Nephron progenitor cell (in vitro differentiated cells): ENCODE data around the gene EFNB2.

Experiments used
- DNase-seq: peaks from one replicate; pipeline ENCODE4 v3.0.0; 2021
- H3K27ac Mint-ChIP-seq: 2 replicates; pipeline ENCODE4 v1.8.0; 2021; ENCODE audit warnings: mild to moderate bottlenecking, moderate library complexity, mixed read lengths
- H3K27me3 Mint-ChIP-seq: 2 replicates; pipeline ENCODE4 v1.8.0; 2021; ENCODE audit warnings: mild to moderate bottlenecking, low read depth, mixed read lengths; ENCODE audit not compliant: poor library complexity
- H3K36me3 Mint-ChIP-seq: 2 replicates; pipeline ENCODE4 v1.8.0; 2021; ENCODE audit warnings: low read depth, mixed read lengths
- H3K4me1 Mint-ChIP-seq: 2 replicates; pipeline ENCODE4 v1.8.0; 2021; ENCODE audit warnings: mixed read lengths
- H3K4me3 Mint-ChIP-seq: 2 replicates; pipeline ENCODE4 v1.8.0; 2021; ENCODE audit warnings: mild to moderate bottlenecking, moderate library complexity, mixed read lengths
- H3K9me3 Mint-ChIP-seq: 2 replicates; pipeline ENCODE4 v1.8.0; 2021; ENCODE audit warnings: mild to moderate bottlenecking, moderate library complexity, mixed read lengths
- TF ChIP-seq, protein P1 (sequence below): fragments of 200-600 bp; sonication (generic); IDR thresholded peaks from 2 replicates; pipeline ENCODE4 v1.5.0; 2021; ENCODE audit warnings: antibody characterized with exemption

EFNB2 gene

DNA sequence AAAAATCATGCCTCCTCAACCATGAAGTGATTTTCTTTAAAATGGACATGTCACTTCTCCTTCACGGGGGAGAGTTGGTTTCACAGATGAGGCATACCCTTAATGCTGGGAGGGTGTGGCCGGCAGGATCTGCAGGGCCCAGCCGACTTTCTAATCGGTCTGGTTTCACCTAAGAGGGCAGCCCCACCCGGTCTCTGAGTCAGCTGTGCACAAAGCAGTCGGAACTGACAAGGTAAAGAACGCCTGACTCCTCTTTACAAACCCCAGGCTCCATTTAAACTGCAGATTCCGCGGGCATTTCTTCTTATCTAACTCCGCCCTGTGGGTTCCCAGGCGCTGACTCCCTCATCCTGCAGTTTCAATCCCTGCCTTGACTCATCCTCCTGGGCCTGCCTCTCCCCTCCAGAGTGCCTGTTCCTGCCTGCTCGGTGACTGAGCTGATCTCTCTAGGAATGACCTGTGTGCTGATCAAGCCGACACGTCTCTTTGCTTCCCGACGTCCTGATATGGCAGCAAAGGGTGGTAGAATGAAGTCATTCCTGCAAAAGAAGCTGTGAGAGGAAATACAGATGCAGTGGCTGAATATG lies 63.4 kb downstream of the EFNB2 start:
- DNase-seq, result no peak
- Mint-ChIP-seq H3K27ac (peak overlapping the region; percentile 12), H3K4me1 (peaks cover 80% of the 10 kb centered on the region), H3K36me3 (no peaks in the 10 kb centered on the region), H3K27me3 (peaks cover 11% of the 10 kb centered on the region), H3K9me3 (peaks cover 10% of the 10 kb centered on the region), H3K4me3 (peak overlapping the region; percentile 13)
- TF ChIP-seq, protein P1, sequence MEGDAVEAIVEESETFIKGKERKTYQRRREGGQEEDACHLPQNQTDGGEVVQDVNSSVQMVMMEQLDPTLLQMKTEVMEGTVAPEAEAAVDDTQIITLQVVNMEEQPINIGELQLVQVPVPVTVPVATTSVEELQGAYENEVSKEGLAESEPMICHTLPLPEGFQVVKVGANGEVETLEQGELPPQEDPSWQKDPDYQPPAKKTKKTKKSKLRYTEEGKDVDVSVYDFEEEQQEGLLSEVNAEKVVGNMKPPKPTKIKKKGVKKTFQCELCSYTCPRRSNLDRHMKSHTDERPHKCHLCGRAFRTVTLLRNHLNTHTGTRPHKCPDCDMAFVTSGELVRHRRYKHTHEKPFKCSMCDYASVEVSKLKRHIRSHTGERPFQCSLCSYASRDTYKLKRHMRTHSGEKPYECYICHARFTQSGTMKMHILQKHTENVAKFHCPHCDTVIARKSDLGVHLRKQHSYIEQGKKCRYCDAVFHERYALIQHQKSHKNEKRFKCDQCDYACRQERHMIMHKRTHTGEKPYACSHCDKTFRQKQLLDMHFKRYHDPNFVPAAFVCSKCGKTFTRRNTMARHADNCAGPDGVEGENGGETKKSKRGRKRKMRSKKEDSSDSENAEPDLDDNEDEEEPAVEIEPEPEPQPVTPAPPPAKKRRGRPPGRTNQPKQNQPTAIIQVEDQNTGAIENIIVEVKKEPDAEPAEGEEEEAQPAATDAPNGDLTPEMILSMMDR, result no peak

DNA sequence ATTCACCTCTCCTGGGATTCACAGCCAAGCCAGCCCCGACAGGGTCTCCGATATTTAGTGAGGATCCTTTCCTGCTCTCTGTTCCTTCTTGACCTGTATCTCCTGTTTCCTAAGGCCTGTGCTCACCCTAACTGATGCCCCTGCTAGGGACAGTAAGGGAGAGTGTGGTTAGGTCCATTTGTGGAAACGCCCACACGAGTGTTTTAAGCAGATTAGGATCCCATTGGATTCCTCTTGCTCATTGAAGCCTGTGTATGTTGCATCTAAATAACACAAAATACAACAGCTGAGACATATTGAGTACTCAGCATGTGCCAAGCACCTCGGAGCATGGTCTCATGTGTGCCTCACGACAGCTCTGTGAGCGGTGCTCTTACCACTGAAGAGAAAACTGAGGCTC lies 64.9 kb downstream of the EFNB2 start:
- Mint-ChIP-seq H3K4me3 (no peak overlapping the region), H3K9me3 (peaks cover 12% of the 10 kb centered on the region), H3K27me3 (peaks cover 13% of the 10 kb centered on the region), H3K36me3 (peaks cover 5% of the 10 kb centered on the region), H3K27ac (no peak overlapping the region), H3K4me1 (peaks cover 73% of the 10 kb centered on the region)
- TF ChIP-seq, protein P1, result no peak
- no peak for DNase-seq

DNA sequence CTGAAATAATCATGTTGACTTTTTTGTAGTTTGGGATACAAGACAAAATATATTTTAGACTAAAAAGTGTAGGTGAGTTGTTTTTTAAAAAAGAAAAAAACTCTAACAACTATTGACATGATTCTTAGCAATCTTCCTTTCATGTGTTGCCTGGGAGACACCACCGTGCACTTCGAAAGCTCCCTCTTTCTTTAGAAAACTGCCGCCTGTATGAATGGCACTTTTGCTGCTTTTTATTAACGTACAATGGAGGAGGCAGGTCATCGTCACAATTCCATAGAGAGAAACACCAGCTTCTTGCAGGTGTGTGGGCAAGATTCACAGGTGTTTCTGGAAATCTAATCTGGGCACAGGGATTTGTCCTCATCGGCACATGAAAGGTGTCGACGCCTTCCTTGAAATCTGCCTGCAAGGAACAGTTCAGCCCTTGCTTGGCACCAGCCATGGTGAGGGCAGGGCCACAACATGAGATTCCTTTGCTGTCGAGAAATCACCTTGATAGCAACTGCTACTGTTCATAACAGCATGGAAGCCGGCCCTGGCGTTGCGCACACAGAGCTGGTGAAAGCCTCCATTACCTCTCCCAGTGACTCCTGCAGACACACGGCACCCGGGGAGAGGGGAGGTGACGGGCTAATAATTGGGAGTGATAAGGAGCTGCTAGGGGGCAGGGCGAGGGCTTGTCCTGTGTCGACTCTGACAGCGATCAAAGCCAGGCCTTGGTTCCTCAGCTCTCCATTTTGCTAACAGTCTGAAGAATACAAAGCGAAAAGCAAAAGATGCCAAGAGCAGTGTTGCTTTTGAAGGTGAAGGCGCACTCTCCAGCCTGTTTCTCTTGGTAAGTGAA lies 66.5 kb downstream of the EFNB2 start:
- H3K4me1 Mint-ChIP-seq, result peaks cover 64% of the 10 kb centered on the region
- H3K4me3 Mint-ChIP-seq, result no peak overlapping the region
- no peak for DNase-seq
- H3K27me3 Mint-ChIP-seq, result peaks cover 13% of the 10 kb centered on the region
- peaks cover 5% of the 10 kb centered on the region for H3K36me3 Mint-ChIP-seq
- H3K27ac Mint-ChIP-seq, result no peak overlapping the region
- peaks cover 18% of the 10 kb centered on the region for H3K9me3 Mint-ChIP-seq
- TF ChIP-seq, protein P1, result no peak

DNA sequence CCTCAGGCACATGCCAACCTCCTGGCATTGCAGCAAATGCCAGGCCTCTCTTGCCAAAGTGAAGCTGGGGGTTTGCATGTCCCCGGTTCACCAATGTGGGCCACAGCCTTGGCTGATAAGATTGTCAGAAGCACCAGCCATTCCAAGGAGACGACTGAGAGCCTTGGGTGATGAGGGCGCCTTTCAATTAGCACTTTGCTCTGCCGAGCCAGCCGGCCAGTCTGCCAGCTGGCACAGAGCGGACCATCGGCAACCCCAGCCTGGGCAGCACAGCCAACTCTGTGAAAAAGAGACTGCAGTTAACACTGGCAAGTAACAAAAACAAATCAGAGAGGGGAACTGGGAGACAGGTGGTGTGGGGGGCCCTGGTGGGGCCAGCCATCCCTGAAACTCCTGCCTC lies 67.3 kb downstream of the EFNB2 start:
- H3K27me3 Mint-ChIP-seq, result peaks cover 8% of the 10 kb centered on the region
- TF ChIP-seq, protein P1, result no peak
- H3K36me3 Mint-ChIP-seq, result peaks cover 5% of the 10 kb centered on the region
- peaks cover 67% of the 10 kb centered on the region for H3K4me1 Mint-ChIP-seq
- peak overlapping the region; percentile 49 for H3K27ac Mint-ChIP-seq
- DNase-seq, result no peak
- H3K4me3 Mint-ChIP-seq, result no peak overlapping the region
- H3K9me3 Mint-ChIP-seq, result peaks cover 19% of the 10 kb centered on the region

DNA sequence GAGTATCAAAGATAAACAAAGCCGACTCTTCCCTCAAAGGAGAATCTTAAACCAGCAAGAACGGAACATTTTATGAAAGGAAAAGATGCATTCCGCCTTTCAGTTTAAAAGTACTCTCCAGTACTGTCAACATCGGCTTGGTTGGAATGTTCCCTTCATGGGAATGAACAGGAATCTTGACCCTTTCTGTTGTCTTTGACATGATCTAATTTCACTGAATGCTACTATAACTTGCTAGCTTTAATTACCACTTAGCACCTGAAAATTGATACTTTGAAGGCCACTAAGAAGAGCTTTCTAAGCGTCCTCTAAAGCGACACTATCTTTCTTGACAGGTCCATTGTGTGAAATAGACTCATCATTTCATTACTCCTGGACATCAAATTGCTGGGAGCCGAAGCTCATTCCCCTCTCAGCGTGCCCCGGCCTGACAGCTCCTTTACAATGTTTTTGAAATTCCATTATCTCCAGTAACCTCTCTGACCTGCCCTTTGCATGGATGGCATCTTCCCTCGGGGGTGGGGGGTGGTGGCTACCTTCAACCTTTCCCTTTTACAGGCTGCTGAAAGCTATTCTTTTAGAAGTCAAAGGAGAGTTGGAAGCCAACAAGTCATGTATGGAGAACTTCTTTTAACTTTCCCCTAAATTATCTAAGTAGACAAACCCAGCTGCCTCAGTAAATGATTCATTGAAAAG lies 67.9 kb downstream of the EFNB2 start:
- Mint-ChIP-seq H3K9me3 (peaks cover 19% of the 10 kb centered on the region), H3K27ac (peak overlapping the region; percentile 49), H3K27me3 (peaks cover 7% of the 10 kb centered on the region), H3K4me1 (peaks cover 68% of the 10 kb centered on the region), H3K36me3 (peaks cover 5% of the 10 kb centered on the region), H3K4me3 (peak overlapping the region; percentile 18)
- peak; percentile 29 for DNase-seq
- TF ChIP-seq, protein P1, result no peak
